ENCODE measurements around the gene RPRD1B.

Gene RPRD1B

DNA sequence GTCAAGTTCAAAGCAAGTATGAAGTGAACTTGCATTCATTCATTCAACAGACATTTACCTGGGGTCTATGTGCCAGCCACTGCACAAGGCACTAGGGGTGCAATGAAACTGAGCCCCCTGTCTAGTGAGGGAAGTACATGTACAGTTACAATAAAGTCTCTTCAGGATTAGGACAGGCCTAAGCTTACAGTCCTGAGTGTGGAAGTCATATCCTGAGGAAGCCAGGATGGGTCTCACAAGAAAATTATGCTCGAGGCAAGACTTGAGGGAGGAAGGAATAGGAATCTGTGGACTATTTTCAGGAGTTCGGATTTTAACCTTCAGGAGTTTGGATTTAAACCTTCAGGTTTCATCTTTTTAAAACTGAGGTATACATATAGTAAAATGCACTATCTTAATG, 19.7 kb upstream of the RPRD1B start:
- no peak overlapping the region for H3K27ac ChIP-seq
- TF ChIP-seq ZFX (IDR thresholded peaks at IDR 0.05; ENCODE audit: borderline replicate concordance), result no peak
- TF ChIP-seq, protein P1, sequence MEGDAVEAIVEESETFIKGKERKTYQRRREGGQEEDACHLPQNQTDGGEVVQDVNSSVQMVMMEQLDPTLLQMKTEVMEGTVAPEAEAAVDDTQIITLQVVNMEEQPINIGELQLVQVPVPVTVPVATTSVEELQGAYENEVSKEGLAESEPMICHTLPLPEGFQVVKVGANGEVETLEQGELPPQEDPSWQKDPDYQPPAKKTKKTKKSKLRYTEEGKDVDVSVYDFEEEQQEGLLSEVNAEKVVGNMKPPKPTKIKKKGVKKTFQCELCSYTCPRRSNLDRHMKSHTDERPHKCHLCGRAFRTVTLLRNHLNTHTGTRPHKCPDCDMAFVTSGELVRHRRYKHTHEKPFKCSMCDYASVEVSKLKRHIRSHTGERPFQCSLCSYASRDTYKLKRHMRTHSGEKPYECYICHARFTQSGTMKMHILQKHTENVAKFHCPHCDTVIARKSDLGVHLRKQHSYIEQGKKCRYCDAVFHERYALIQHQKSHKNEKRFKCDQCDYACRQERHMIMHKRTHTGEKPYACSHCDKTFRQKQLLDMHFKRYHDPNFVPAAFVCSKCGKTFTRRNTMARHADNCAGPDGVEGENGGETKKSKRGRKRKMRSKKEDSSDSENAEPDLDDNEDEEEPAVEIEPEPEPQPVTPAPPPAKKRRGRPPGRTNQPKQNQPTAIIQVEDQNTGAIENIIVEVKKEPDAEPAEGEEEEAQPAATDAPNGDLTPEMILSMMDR (IDR thresholded peaks at IDR 0.05), result no peak

DNA sequence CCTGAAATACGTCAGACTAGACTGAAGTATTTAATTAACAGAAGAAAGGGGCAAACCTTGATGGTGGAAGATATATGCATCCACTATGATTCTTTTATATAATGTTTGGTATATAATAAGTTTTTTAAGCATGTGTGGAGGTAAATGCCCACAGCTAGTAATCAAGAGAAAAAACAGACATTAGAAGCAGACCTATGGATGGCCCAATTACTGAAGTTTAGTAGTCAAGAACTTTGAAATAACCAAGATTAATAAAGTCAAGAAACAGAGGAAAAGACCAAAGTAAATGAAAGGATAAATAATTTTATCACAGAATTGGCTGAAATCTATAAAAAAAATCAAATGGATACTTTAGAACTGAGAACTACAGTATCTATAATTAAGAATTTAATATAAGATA, 15.6 kb upstream of the RPRD1B start:
- TF ChIP-seq, protein P1 (IDR thresholded peaks at IDR 0.05), result no peak
- no peak for TF ChIP-seq ZFX (IDR thresholded peaks at IDR 0.05; ENCODE audit: borderline replicate concordance)
- no peak overlapping the region for H3K27ac ChIP-seq

DNA sequence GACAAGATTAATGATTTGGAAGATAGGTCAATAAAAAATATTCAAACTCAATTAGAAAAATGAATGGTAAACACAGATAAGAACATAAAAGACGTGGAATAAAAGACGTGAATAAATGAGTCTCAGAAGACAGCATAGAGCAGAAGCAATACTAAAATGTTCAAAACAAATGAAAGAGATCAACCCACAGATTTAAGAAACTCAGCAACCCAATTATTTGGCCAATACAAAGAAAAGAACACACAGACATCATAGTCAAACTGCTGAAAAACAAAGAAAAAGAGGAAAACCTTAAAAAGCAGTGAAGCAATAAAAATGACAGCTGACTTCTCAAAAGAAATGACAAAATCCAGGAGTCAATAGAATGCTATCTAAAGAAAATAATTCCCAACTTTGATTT, 15.2 kb upstream of the RPRD1B start:
- H3K27ac ChIP-seq, result no peak overlapping the region
- TF ChIP-seq, protein P1 (IDR thresholded peaks at IDR 0.05), result no peak
- TF ChIP-seq ZFX (IDR thresholded peaks at IDR 0.05; ENCODE audit: borderline replicate concordance), result no peak

DNA sequence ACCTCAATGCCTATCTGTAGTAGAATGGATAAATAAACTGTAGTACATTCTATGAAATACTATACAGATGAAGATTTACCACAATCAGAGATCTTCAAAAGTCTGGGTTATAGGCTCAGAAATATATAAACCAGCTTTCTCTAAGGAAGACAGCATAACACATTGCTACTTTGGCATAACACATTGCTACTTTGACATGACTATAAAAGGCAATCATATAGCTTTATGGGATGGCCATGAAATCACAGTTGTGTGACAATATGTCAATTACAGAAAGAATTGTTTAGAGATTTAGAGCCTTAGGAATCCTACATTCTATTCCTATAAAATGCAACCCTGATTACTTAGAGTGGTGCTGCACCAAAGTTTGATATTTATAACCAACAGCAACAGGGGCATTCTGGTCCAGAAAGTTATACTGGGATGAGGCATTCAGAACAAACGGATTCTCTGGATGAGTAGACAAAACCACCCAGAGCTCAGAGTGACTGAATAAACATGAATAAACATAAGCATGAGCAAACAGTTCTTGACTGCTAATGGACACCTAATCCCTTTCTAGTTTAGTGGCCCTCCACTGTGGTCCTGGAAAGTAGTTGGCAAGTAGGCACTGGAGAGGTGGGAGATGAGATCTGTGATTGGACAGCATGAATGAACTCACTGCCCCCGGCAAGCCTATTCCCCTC, 12.3 kb upstream of the RPRD1B start:
- H3K27ac ChIP-seq, result peak overlapping the region; percentile 63
- TF ChIP-seq ZFX (IDR thresholded peaks at IDR 0.05; ENCODE audit: borderline replicate concordance), result no peak
- TF ChIP-seq, protein P1 (IDR thresholded peaks at IDR 0.05), result no peak

DNA sequence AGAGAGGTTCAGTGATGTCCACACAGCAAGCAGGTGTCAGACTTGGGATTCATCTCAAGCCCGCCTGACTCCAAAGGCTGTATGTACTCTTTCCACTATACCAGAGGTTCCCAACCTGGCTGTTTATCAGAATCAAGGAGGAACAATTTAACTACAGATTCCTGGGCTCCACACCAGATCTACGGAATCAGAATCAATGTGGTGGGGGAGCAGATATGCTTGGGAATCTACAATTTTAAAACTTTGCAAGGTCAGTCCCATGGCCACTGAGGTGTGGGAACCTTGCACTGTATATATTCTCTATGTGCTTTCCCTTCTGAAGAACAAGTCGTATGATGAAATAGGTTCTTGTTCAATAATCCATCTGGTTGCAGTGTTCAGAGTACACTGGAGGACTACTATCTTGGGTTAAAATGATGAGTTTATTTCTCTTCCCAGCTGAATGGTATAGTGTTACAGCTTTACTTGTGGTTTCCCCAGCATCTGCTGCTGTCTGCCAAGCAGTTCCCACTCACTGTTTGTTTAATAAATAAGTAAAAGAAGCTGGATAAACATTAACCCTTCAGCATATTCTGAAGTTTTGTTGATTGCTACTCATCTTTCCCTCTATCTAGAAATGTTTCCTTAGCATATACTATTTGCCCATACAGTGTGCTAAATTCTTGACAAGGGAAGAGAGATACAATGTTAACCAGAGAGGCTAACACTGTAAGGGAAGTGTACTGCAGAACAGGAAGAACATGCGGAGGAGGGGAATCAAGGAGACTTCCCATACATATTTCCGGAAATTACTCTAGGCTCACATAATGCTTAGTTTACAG, 10.2 kb upstream of the RPRD1B start:
- H3K27ac ChIP-seq, result peak overlapping the region; percentile 63
- TF ChIP-seq ZFX (IDR thresholded peaks at IDR 0.05; ENCODE audit: borderline replicate concordance), result no peak
- TF ChIP-seq, protein P1 (IDR thresholded peaks at IDR 0.05), result no peak

DNA sequence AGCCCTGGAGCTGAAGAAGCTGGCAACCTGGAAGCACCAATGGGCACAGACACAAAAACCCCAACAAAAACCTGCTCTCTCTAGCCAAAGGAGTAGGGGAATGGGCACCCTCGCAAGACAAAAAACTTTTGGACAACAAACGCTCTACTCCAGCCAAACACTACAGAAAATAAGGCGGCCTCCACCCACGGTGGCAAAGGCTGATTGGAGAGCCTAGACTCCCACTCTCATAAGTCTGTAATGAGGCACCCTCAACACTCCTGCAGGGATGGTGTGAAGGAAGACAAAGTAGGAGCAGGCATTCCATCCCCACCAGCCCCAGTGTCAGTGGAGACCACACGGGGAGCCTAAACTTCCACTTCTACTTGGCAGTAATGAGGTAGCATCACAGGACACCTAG, 9.1 kb upstream of the RPRD1B start:
- TF ChIP-seq ZFX (IDR thresholded peaks at IDR 0.05; ENCODE audit: borderline replicate concordance), result no peak
- TF ChIP-seq, protein P1 (IDR thresholded peaks at IDR 0.05), result no peak
- H3K27ac ChIP-seq, result peak overlapping the region; percentile 63

DNA sequence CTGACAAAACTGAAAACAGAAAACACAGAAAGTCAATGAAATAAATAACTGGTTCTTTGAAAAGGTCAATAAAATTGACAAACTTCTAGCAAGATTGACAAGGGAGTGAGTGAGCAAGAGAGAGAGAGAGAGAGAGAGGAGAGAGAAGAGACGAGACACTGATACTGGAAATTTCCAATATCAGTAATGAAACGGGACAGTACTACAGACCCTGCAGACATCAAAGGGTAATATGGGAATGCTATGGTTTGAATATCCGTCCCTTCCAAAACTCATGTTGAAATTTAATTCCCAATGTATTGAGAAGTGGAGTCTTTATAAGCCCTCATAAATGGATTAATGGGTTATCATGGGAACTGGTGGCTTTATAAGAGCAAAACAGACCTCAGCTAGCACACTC, 4.1 kb upstream of the RPRD1B start:
- TF ChIP-seq ZFX (IDR thresholded peaks at IDR 0.05; ENCODE audit: borderline replicate concordance), result no peak
- TF ChIP-seq, protein P1 (IDR thresholded peaks at IDR 0.05), result no peak
- H3K27ac ChIP-seq, result no peak overlapping the region
